ENCODE measurements around the gene C10orf67.
"Not testable (repeated sequence)": the region's sequence is repeated elsewhere in the genome, so short reads cannot be mapped to it uniquely, and the experiment has no call there.

The C10orf67 gene

GRCh38 chr10:23284674-23285335, 59.8 kb downstream of the C10orf67 start:
- H3K27me3 ChIP-seq (ENCODE audit: control insufficient read depth, insufficient read depth, low read length): no peaks in the 10 kb centered on the region
- H3K36me3 ChIP-seq (ENCODE audit: control insufficient read depth, low read depth, low read length): no peaks in the 10 kb centered on the region
- no peaks in the 10 kb centered on the region for H3K9me3 ChIP-seq (ENCODE audit: control insufficient read depth, low read depth, low read length)
- H3K27ac ChIP-seq (ENCODE audit: low read length): no peak overlapping the region
- no peak overlapping the region for H3K4me3 ChIP-seq (ENCODE audit: low read length)
- peaks cover 18% of the 10 kb centered on the region for H3K4me1 ChIP-seq (ENCODE audit: control insufficient read depth, low read depth, low read length)
- no peak overlapping the region for H3K9ac ChIP-seq (ENCODE audit: low read length)

DNA sequence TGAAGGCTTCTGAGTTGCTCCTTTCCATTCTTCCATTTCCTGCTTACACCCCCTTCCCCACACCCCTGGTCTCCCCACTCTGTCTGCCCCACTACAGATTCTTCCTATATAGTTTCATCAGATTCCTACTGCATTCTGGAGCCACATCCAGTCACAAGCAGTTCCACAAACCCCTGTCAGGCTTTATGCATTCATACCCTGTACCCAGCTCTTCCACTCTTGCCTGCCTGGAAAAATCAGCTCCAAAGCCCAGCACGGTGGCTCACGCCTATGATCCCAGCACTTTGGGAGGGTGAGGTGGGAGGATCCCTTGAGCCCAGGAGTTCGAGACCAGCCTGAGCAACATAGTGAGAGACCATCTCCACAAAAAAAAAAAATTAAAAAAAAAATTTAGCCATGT, 60.4 kb downstream of the C10orf67 start:
- no peak overlapping the region for H3K9ac ChIP-seq (ENCODE audit: low read length)
- H3K27ac ChIP-seq (ENCODE audit: low read length): no peak overlapping the region
- H3K36me3 ChIP-seq (ENCODE audit: control insufficient read depth, low read depth, low read length): no peaks in the 10 kb centered on the region
- no peaks in the 10 kb centered on the region for H3K27me3 ChIP-seq (ENCODE audit: control insufficient read depth, insufficient read depth, low read length)
- H3K4me1 ChIP-seq (ENCODE audit: control insufficient read depth, low read depth, low read length): peaks cover 18% of the 10 kb centered on the region
- no peaks in the 10 kb centered on the region for H3K9me3 ChIP-seq (ENCODE audit: control insufficient read depth, low read depth, low read length)
- H3K4me3 ChIP-seq (ENCODE audit: low read length): no peak overlapping the region

- H3K9ac ChIP-seq (ENCODE audit: low read length): no peak overlapping the region
- H3K9me3 ChIP-seq (ENCODE audit: control insufficient read depth, low read depth, low read length): no peaks in the 10 kb centered on the region
- H3K4me1 ChIP-seq (ENCODE audit: control insufficient read depth, low read depth, low read length): peaks cover 18% of the 10 kb centered on the region
- no peaks in the 10 kb centered on the region for H3K27me3 ChIP-seq (ENCODE audit: control insufficient read depth, insufficient read depth, low read length)
- H3K4me3 ChIP-seq (ENCODE audit: low read length): no peak overlapping the region
- no peak overlapping the region for H3K27ac ChIP-seq (ENCODE audit: low read length)
- H3K36me3 ChIP-seq (ENCODE audit: control insufficient read depth, low read depth, low read length): no peaks in the 10 kb centered on the region
Observed at GRCh38 chr10:23283680-23284079, 60.9 kb downstream of the C10orf67 start.

GRCh38 chr10:23281044-23281433, 63.6 kb downstream of the C10orf67 start:
- Histone ChIP-seq H3K9me3 (ENCODE audit: control insufficient read depth, low read depth, low read length) (no peaks in the 10 kb centered on the region), H3K36me3 (ENCODE audit: control insufficient read depth, low read depth, low read length) (no peaks in the 10 kb centered on the region), H3K4me3 (ENCODE audit: low read length) (peak overlapping the region; percentile 19), H3K27ac (ENCODE audit: low read length) (peak overlapping the region; percentile 72), H3K27me3 (ENCODE audit: control insufficient read depth, insufficient read depth, low read length) (no peaks in the 10 kb centered on the region), H3K4me1 (ENCODE audit: control insufficient read depth, low read depth, low read length) (peaks cover 18% of the 10 kb centered on the region), H3K9ac (ENCODE audit: low read length) (peak overlapping the region; percentile 66)

DNA sequence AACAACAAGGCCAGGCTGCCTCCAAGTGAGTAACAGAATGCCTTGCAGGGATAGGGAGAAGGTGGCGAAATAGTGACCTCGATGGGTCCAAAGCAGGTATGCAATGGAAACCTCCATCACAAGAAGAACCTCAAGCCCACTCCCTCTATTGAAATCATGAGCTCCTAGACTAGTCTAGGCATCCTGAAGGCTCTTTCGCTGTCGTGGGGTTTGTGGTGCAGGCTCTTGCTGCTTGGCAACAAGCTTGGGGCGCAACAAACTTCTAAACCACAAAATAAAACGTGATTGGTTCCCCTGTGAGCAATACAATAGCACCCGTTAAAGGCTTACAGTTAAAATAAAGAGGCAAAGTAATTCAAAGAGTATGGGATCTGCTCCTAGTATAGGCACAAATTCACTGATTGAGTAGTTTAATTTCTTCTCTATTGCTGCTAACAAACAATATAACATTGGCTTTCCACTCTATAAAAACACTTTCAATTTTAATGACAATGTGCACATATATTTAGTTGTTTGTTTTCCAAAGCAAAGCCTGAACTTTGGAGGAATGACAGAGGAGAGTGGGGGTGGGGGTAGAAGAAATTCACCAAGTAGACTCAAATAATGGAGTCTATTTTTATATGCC, 64.1 kb downstream of the C10orf67 start:
- Histone ChIP-seq H3K27ac (ENCODE audit: low read length) (peak overlapping the region; percentile 72), H3K4me3 (ENCODE audit: low read length) (peak overlapping the region; percentile 19), H3K36me3 (ENCODE audit: control insufficient read depth, low read depth, low read length) (no peaks in the 10 kb centered on the region), H3K4me1 (ENCODE audit: control insufficient read depth, low read depth, low read length) (peaks cover 18% of the 10 kb centered on the region), H3K9ac (ENCODE audit: low read length) (peak overlapping the region; percentile 66), H3K9me3 (ENCODE audit: control insufficient read depth, low read depth, low read length) (no peaks in the 10 kb centered on the region), H3K27me3 (ENCODE audit: control insufficient read depth, insufficient read depth, low read length) (no peaks in the 10 kb centered on the region)

DNA sequence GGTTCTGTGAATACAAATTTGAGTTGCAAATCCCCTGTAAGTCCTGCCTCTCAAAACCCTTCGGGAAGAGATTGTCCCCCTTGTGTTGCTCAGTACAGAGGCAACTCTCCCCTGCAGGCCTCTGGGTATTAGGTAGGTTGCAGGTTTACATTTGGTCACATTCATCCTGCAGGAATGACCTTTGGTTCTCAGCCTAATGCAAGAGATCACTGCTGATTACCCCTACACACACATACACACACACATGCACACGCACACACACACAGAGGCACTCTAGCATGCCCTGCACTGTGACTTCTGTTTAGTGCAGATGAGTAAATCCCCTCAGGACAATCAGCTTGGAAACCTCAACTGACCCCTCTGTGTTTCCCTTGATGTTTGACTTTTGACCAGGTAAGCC, 69.2 kb downstream of the C10orf67 start:
- H3K4me1 ChIP-seq (ENCODE audit: control insufficient read depth, low read depth, low read length): peaks cover 5% of the 10 kb centered on the region
- no peaks in the 10 kb centered on the region for H3K27me3 ChIP-seq (ENCODE audit: control insufficient read depth, insufficient read depth, low read length)
- H3K27ac ChIP-seq (ENCODE audit: low read length): no peak overlapping the region
- H3K9ac ChIP-seq (ENCODE audit: low read length): no peak overlapping the region
- H3K4me3 ChIP-seq (ENCODE audit: low read length): no peak overlapping the region
- peaks cover 7% of the 10 kb centered on the region for H3K9me3 ChIP-seq (ENCODE audit: control insufficient read depth, low read depth, low read length)
- H3K36me3 ChIP-seq (ENCODE audit: control insufficient read depth, low read depth, low read length): no peaks in the 10 kb centered on the region

DNA sequence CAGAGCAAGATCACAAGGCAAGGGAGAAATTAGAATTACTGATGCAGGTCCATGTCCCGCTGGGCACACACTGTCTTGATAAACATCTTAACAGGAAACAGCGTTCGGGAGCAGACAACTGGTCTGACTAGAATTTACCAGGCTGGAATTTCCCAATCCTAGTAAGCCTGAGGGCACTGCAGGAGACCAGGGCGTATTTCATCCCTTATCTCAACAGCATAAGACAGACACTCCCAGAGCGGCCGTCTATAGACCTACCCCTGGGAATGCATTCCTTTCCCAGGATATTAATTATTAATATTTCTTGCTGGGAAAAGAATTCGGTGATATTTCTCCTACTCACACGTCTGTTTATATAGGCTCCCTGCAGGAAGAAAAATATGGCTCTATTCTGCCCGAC, 70.4 kb downstream of the C10orf67 start:
- H3K9me3 ChIP-seq (ENCODE audit: control insufficient read depth, low read depth, low read length); H3K4me1 ChIP-seq (ENCODE audit: control insufficient read depth, low read depth, low read length); H3K9ac ChIP-seq (ENCODE audit: low read length); H3K36me3 ChIP-seq (ENCODE audit: control insufficient read depth, low read depth, low read length); H3K27ac ChIP-seq (ENCODE audit: low read length); H3K27me3 ChIP-seq (ENCODE audit: control insufficient read depth, insufficient read depth, low read length); H3K4me3 ChIP-seq (ENCODE audit: low read length): not testable (repeated sequence)

DNA sequence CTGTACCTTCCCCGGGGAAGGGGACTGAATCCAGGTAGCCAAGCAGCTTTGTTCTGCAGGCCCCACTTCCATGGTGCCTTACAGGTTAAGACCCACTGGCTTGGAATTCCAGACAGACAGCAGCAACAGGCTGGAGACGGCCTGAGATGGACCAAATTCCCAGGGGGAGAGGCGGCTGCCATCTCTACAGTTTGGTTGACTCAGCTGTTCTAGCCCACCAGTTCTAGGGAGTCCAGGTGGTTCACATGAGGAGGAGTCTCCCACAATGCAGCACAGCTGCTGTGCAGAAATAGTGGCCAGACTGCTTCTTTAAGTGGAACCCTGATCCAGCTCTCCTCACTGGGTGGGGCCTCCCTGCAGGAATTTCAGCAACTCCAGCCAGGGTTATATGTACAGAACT, 74.1 kb downstream of the C10orf67 start:
- H3K9me3 ChIP-seq (ENCODE audit: control insufficient read depth, low read depth, low read length): peaks cover 7% of the 10 kb centered on the region
- no peaks in the 10 kb centered on the region for H3K36me3 ChIP-seq (ENCODE audit: control insufficient read depth, low read depth, low read length)
- H3K27me3 ChIP-seq (ENCODE audit: control insufficient read depth, insufficient read depth, low read length): no peaks in the 10 kb centered on the region
- no peak overlapping the region for H3K9ac ChIP-seq (ENCODE audit: low read length)
- no peaks in the 10 kb centered on the region for H3K4me1 ChIP-seq (ENCODE audit: control insufficient read depth, low read depth, low read length)
- no peak overlapping the region for H3K27ac ChIP-seq (ENCODE audit: low read length)
- no peak overlapping the region for H3K4me3 ChIP-seq (ENCODE audit: low read length)

- Histone ChIP-seq H3K27me3 (ENCODE audit: control insufficient read depth, insufficient read depth, low read length) (no peaks in the 10 kb centered on the region), H3K36me3 (ENCODE audit: control insufficient read depth, low read depth, low read length) (no peaks in the 10 kb centered on the region), H3K27ac (ENCODE audit: low read length) (no peak overlapping the region), H3K4me3 (ENCODE audit: low read length) (no peak overlapping the region), H3K9ac (ENCODE audit: low read length) (no peak overlapping the region), H3K9me3 (ENCODE audit: control insufficient read depth, low read depth, low read length) (no peaks in the 10 kb centered on the region), H3K4me1 (ENCODE audit: control insufficient read depth, low read depth, low read length) (peaks cover 3% of the 10 kb centered on the region)
Observed at GRCh38 chr10:23263441-23264164, 81.0 kb downstream of the C10orf67 start.

- H3K27ac ChIP-seq (ENCODE audit: low read length): no peak overlapping the region
- no peaks in the 10 kb centered on the region for H3K36me3 ChIP-seq (ENCODE audit: control insufficient read depth, low read depth, low read length)
- H3K4me1 ChIP-seq (ENCODE audit: control insufficient read depth, low read depth, low read length): peaks cover 3% of the 10 kb centered on the region
- no peaks in the 10 kb centered on the region for H3K27me3 ChIP-seq (ENCODE audit: control insufficient read depth, insufficient read depth, low read length)
- no peaks in the 10 kb centered on the region for H3K9me3 ChIP-seq (ENCODE audit: control insufficient read depth, low read depth, low read length)
- no peak overlapping the region for H3K4me3 ChIP-seq (ENCODE audit: low read length)
- no peak overlapping the region for H3K9ac ChIP-seq (ENCODE audit: low read length)
Observed at GRCh38 chr10:23262928-23263327, 81.7 kb downstream of the C10orf67 start.

- no peak overlapping the region for H3K9ac ChIP-seq (ENCODE audit: low read length)
- no peaks in the 10 kb centered on the region for H3K9me3 ChIP-seq (ENCODE audit: control insufficient read depth, low read depth, low read length)
- no peaks in the 10 kb centered on the region for H3K36me3 ChIP-seq (ENCODE audit: control insufficient read depth, low read depth, low read length)
- H3K27me3 ChIP-seq (ENCODE audit: control insufficient read depth, insufficient read depth, low read length): no peaks in the 10 kb centered on the region
- no peaks in the 10 kb centered on the region for H3K4me1 ChIP-seq (ENCODE audit: control insufficient read depth, low read depth, low read length)
- H3K27ac ChIP-seq (ENCODE audit: low read length): no peak overlapping the region
- H3K4me3 ChIP-seq (ENCODE audit: low read length): no peak overlapping the region
Observed at GRCh38 chr10:23258516-23258915, 86.1 kb downstream of the C10orf67 start.

DNA sequence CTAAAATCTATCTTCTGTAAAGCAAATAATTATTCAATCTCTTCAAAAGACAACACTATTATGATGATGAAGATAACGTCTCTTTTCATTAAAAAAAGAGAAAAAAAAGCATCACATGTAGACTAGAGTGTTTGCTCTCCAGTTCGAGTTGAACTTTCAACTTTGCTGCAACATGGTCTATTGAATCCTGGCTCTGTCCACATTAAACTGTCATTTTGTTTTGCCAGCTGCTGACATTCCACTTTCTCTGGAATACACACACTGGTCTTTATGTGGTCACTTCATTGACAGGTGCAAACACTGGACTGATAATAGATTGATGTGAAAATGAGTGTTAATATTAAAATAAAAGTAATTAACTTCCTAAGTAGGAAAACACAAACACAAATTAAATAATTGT, 90.8 kb downstream of the C10orf67 start:
- H3K36me3 ChIP-seq (ENCODE audit: control insufficient read depth, low read depth, low read length): no peaks in the 10 kb centered on the region
- H3K27me3 ChIP-seq (ENCODE audit: control insufficient read depth, insufficient read depth, low read length): no peaks in the 10 kb centered on the region
- no peaks in the 10 kb centered on the region for H3K4me1 ChIP-seq (ENCODE audit: control insufficient read depth, low read depth, low read length)
- no peak overlapping the region for H3K27ac ChIP-seq (ENCODE audit: low read length)
- no peak overlapping the region for H3K9ac ChIP-seq (ENCODE audit: low read length)
- H3K4me3 ChIP-seq (ENCODE audit: low read length): no peak overlapping the region
- H3K9me3 ChIP-seq (ENCODE audit: control insufficient read depth, low read depth, low read length): no peaks in the 10 kb centered on the region
